HUES48 (cell line): ENCODE data around the gene POTEI.
"Not testable (repeated sequence)": the region's sequence is repeated elsewhere in the genome, so short reads cannot be mapped to it uniquely, and the experiment has no call there.

Source experiments
- H3K27ac ChIP-seq: one replicate; pipeline ENCODE4 v1.7.0; 2013; ENCODE audit warnings: low read depth, low read length, inconsistent platforms
- H3K27me3 ChIP-seq: 2 replicates; pipeline ENCODE4 v1.6.1; 2013; ENCODE audit warnings: mild to moderate bottlenecking, low read length; ENCODE audit not compliant: control insufficient read depth, insufficient read depth
- H3K36me3 ChIP-seq: 2 replicates; pipeline ENCODE4 v1.6.1; 2013; ENCODE audit warnings: low read length; ENCODE audit not compliant: control insufficient read depth, insufficient read depth
- H3K4me1 ChIP-seq: 2 replicates; pipeline ENCODE4 v1.6.1; 2013; ENCODE audit warnings: mild to moderate bottlenecking, low read length; ENCODE audit not compliant: control insufficient read depth, insufficient read depth
- H3K4me3 ChIP-seq: 2 replicates; pipeline ENCODE4 v1.5.1; 2013; ENCODE audit warnings: mild to moderate bottlenecking, low read depth, low read length
- H3K9ac ChIP-seq: 2 replicates; pipeline ENCODE4 v1.6.1; 2013; ENCODE audit warnings: mild to moderate bottlenecking, low read depth, low read length, moderate library complexity
- H3K9me3 ChIP-seq: 2 replicates; pipeline ENCODE4 v1.6.1; 2013; ENCODE audit warnings: low read length; ENCODE audit not compliant: control insufficient read depth, insufficient read depth

The POTEI gene

DNA sequence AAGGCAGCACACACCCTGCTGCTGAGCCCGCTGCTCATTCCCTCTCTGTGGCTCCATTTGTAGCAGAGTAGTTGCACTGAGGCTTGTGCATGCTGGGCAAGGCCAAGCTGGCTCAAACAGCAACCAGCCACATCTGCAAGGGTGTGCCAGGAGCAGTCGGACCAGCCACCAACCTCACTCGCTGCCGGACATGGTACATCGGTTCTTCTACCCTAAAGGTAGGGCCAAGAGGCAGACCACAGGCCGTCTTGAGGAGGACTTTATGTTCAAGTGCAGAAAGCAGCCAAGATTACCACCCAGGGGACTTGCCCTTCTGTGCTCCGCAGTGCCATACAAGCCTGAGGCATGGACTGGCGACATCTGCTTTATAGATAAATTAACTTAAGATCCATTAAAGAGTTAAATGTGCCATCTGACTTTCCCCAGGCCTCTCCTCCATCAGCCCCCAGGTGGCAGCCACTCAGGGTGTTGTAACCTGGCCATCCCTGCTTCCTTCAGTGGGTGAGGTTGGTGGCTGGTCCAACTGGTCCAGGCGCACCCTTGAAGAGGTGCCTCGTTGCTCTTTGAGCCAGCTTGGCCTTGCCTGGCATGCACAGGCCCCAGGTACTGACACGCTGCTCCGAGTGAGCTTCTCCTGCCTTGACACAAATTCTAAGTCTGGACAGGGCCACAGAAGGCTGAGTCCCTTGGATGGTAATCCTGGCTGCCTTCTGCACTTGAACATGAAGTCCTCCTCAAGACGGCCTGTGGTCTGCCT, 55.0 kb downstream of the POTEI start:
- not testable (repeated sequence) for H3K9ac ChIP-seq, H3K27ac ChIP-seq, H3K4me3 ChIP-seq, H3K27me3 ChIP-seq, H3K36me3 ChIP-seq, H3K9me3 ChIP-seq, H3K4me1 ChIP-seq

DNA sequence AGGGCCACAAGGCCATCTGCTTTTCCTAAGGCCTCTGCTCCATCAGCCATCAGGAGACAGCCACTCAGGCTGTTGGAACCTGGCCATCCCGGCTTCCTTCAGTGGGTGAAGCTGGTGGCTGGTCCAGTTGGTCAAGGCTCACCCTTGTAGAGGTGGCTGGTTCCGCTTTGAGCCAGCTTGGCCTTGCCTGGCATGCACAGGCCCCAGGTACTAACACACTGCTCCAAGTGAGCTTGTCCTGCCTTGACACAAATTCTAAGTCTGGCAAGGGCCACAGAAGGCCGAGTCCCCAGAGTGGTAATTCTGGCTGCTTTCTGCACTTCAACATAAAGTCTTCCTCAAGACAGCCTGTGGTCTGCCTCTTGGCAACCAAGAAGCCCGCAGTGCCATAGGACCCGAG, 56.2 kb downstream of the POTEI start:
- H3K9me3 ChIP-seq, H3K27me3 ChIP-seq, H3K9ac ChIP-seq, H3K4me1 ChIP-seq, H3K27ac ChIP-seq, H3K4me3 ChIP-seq, H3K36me3 ChIP-seq: not testable (repeated sequence)

DNA sequence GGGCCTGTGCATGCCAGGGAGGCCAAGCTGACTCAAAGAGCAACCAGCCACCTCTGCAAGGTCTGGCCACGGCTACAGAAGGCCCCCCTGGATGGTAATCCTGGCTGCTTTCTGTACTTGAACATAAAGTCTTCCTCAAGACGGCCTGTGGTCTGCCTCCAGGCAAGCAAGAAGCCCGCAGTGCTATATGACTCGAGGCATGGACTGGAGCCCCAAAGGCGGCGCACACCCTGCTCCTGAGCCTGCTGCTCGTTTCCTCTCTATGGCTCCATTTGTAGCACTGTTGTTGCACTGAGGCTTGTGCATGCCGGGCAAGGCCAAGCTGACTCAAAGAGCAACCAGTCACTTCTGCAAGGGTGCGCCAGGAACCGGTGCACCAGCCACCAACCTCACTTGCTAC, 57.3 kb downstream of the POTEI start:
- H3K9ac ChIP-seq, H3K9me3 ChIP-seq, H3K27me3 ChIP-seq, H3K27ac ChIP-seq, H3K4me1 ChIP-seq, H3K4me3 ChIP-seq, H3K36me3 ChIP-seq: not testable (repeated sequence)

- H3K4me3 ChIP-seq, H3K9me3 ChIP-seq, H3K36me3 ChIP-seq, H3K27ac ChIP-seq, H3K9ac ChIP-seq, H3K27me3 ChIP-seq, H3K4me1 ChIP-seq: not testable (repeated sequence)
These were observed 57.9 kb downstream of the POTEI start for GRCh38 chr2:130451278-130451677.

DNA sequence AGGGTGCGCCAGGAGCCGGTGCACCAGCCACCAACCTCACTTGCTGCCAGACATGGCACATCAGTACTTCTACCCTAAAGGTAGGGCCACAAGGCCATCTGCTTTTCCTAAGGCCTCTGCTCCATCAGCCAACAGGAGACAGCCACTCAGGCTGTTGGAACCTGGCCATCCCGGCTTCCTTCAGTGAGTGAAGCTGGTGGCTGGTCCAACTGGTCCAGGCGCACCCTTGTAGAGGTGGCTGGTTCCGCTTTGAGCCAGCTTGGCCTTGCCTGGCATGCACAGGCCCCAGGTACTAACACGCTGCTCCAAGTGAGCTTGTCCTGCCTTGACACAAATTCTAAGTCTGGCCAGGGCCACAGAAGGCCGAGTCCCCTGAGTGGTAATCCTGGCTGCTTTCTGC, 58.8 kb downstream of the POTEI start:
- not testable (repeated sequence) for H3K27me3 ChIP-seq, H3K9me3 ChIP-seq, H3K36me3 ChIP-seq, H3K4me1 ChIP-seq, H3K27ac ChIP-seq, H3K4me3 ChIP-seq, H3K9ac ChIP-seq

DNA sequence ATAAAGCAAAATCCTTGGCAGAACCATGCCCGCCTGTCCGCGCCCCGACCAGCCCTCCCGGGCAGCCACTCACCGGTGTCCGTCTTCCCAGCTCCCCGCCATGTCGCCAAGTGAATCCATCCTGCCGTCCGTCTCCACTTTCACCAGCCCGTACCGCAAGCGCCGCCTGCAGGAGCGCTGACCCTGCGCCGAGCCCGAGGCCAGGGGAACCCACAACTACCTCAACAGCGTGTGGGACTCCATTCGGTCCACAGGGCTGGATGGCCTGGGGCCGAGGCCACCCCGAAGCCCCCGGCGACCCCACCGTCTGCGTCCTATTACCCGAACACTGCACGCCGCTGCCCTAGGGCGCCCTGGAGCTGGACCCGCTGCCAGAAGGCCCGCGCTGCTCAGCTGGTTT, 81.5 kb downstream of the POTEI start:
- not testable (repeated sequence) for H3K27ac ChIP-seq, H3K9ac ChIP-seq, H3K9me3 ChIP-seq, H3K4me1 ChIP-seq, H3K27me3 ChIP-seq, H3K36me3 ChIP-seq
- H3K4me3 ChIP-seq = peak overlapping the region; percentile 68

- H3K36me3 ChIP-seq, H3K27ac ChIP-seq, H3K4me3 ChIP-seq, H3K27me3 ChIP-seq, H3K9ac ChIP-seq, H3K9me3 ChIP-seq, H3K4me1 ChIP-seq: not testable (repeated sequence)
These were observed 90.3 kb downstream of the POTEI start for GRCh38 chr2:130418845-130419244.

DNA sequence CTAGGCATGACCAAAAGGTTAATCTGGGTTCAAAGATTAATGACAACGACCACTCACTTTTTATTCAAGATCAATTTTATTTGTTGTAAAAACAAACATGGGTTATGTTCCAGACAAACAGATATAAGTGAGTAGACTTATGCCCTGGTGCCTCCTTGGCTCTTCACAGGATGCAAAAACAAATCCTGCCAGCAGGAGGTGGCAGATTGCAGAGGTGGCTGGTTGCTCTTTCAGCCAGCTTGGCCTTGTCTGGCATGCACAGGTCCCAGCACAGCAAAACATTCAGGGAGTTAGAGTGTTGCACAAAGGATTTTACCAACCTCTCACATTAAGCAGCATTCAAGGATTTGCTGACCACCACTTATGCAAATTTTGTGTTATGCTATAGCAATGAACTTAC, 92.4 kb downstream of the POTEI start:
- not testable (repeated sequence) for H3K27me3 ChIP-seq, H3K4me1 ChIP-seq, H3K9ac ChIP-seq, H3K27ac ChIP-seq, H3K9me3 ChIP-seq, H3K4me3 ChIP-seq, H3K36me3 ChIP-seq
